Colonic mucosa (tissue), 4 donors: Measurements from ENCODE around the gene MEF2D. TPM values are rescaled to one million over a fixed set of nuclear protein-coding genes. Genes with fewer than 3 reads are reported as not detected.

Source experiments
- DNase-seq: peaks from one replicate; pipeline ENCODE4 v3.0.0-alpha.2; 2020
- H3K27ac ChIP-seq: fragments of 200-600 bp; one replicate; pipeline ENCODE4 v1.8.0; 2021
- H3K27me3 ChIP-seq: fragments of 200-600 bp; one replicate; pipeline ENCODE4 v1.8.0; 2021
- H3K36me3 ChIP-seq: fragments of 200-600 bp; one replicate; pipeline ENCODE4 v1.8.0; 2021
- H3K4me1 ChIP-seq: fragments of 200-600 bp; one replicate; pipeline ENCODE4 v1.8.0; 2021; ENCODE audit warnings: mild to moderate bottlenecking
- H3K4me3 ChIP-seq: fragments of 200-600 bp; one replicate; pipeline ENCODE4 v1.8.0; 2021
- H3K9ac ChIP-seq, 2 donors: one replicate each; pipeline ENCODE4 v1.7.0; 2013; ENCODE audit warnings: control low read depth in 2 of 2, low read depth in 2 of 2, low read length in 2 of 2
- H3K9me3 ChIP-seq: fragments of 200-600 bp; one replicate; pipeline ENCODE4 v1.8.0; 2021
- intact Hi-C: fragments of 100-400 bp; cut with DNase I; formaldehyde crosslinking; loops from one replicate; pipeline ENCODE4 v1.14.1; 2022
- total RNA-seq, 2 donors: library from RNA; stranded (reverse); fragmentation: NEBNext Ultra II Directional in 1 of 2; extraction: Animal tissue kit (Norgen Biotek cat#: 25700) in 1 of 2; gene quantifications; one replicate each; pipeline ENCODE4 v1.2.1, GENCODE V29; 2021
- TF ChIP-seq, protein P1 (sequence below): fragments of 200-600 bp; IDR thresholded peaks from one replicate; pipeline ENCODE4 v1.8.0; 2022; ENCODE audit warnings: antibody characterized with exemption, mild to moderate bottlenecking
- donor health status: healthy.
- donor health status: DM: no; HTN: no; CAD: no.
- donor health status: DM: no; HTN: no; CAD: no.

MEF2D gene
- total RNA-seq, 2 donors from 2014 or later = 32.3 to 49.9 TPM

DNA sequence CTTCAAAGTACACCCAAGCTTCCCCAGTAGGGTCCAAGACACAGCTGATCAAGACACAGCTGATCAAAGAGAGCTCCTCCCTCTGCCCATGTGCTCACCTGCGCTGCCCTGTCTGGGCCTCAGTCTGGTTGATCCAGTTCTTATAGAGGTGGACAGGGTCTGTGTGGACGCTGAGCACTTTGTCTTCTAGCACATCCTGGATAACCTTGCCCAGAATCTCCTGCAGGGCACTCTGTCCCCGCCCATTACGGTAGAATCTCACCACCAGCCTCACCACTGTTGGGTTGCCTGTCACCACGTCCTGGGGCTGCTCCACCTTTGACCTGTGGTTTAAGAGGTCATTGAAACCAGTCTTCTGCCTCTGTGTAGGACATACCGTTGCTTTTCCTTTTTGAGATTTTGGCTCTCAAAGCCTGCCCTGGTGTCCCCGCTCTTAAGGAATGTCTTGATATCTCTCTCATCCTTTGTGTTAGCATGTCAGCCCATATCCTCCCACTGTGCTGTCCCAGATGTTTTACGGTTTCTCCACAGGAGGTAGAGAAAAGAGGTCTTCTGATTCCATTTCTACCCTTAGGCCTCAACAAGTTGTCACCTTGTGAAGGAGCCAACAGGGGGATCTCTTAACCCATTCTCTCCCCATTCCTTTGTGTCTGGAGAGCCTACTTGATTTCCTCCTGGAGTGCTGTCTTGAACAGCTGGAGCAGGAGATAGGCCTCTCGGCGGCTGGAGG, 38.3 kb upstream of the MEF2D start:
- no peak for DNase-seq
- intact Hi-C loops = no loop called here
- Histone ChIP-seq H3K9ac (no peak overlapping the region), H3K4me3 (no peak overlapping the region), H3K4me1 (no peaks in the 10 kb centered on the region), H3K27ac (no peak overlapping the region), H3K36me3 (no peaks in the 10 kb centered on the region), H3K9me3 (no peaks in the 10 kb centered on the region), H3K27me3 (no peaks in the 10 kb centered on the region)
- TF ChIP-seq, protein P1, sequence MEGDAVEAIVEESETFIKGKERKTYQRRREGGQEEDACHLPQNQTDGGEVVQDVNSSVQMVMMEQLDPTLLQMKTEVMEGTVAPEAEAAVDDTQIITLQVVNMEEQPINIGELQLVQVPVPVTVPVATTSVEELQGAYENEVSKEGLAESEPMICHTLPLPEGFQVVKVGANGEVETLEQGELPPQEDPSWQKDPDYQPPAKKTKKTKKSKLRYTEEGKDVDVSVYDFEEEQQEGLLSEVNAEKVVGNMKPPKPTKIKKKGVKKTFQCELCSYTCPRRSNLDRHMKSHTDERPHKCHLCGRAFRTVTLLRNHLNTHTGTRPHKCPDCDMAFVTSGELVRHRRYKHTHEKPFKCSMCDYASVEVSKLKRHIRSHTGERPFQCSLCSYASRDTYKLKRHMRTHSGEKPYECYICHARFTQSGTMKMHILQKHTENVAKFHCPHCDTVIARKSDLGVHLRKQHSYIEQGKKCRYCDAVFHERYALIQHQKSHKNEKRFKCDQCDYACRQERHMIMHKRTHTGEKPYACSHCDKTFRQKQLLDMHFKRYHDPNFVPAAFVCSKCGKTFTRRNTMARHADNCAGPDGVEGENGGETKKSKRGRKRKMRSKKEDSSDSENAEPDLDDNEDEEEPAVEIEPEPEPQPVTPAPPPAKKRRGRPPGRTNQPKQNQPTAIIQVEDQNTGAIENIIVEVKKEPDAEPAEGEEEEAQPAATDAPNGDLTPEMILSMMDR = no peak

DNA sequence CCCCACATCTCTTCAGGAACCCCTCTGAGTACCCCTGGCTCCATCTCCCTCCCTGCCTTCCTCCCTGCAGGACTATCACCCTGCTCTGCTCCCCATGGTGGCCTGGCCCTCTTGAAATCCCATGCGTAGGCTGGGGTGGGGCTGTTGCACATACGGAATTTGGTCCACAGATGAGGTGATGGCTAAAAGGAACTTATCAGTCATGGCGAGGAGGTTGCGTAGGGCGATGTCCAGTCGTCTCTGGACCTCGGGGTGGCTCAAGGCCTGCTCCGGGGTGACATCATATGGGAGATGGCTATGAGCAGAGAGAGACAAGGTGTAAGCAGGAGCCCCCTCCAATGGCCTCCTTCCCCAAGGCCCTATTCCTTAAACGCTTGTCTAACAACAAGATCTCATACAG, 36.5 kb upstream of the MEF2D start:
- intact Hi-C loops = no loop called here
- no peaks in the 10 kb centered on the region for H3K4me1 ChIP-seq
- no peak overlapping the region for H3K9ac ChIP-seq
- no peak overlapping the region for H3K27ac ChIP-seq
- no peak for DNase-seq
- H3K9me3 ChIP-seq = no peaks in the 10 kb centered on the region
- no peak overlapping the region for H3K4me3 ChIP-seq
- H3K27me3 ChIP-seq = no peaks in the 10 kb centered on the region
- TF ChIP-seq, protein P1 = no peak
- H3K36me3 ChIP-seq = no peaks in the 10 kb centered on the region

DNA sequence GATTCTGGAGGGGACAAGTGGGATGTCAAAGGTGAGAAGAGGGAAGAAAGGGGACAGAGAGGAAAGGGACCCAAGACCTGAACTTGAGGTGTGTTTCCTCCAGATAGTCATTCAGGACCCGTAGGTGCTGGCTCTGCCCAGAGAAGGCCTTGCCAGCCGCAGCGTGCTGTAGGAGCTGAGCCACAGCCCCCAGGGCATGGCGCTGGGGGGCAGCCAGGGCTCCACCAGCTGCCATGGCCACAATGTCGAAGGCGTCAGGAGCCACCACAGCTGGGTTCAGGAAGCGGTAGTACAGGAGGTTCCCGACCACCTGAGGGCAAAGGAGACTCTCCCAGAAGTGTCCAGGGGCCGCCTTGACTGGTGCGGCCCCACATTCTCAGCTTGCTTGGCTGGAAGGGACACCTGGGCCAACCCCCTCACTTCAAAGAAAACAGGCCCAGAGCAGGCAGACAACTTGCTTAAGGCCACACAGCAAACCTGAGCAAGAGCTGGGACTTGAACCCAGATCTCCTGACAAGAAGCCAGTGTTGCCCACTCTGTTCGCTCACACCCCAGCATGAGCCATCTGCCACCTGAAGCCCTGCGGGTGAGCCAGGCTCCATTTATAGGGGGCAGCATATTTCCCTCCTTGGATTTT, 34.0 kb upstream of the MEF2D start:
- DNase-seq = no peak
- H3K9me3 ChIP-seq = no peaks in the 10 kb centered on the region
- no peaks in the 10 kb centered on the region for H3K36me3 ChIP-seq
- no peaks in the 10 kb centered on the region for H3K4me1 ChIP-seq
- no peak overlapping the region for H3K9ac ChIP-seq
- no peak overlapping the region for H3K4me3 ChIP-seq
- TF ChIP-seq, protein P1 = no peak
- no peak overlapping the region for H3K27ac ChIP-seq
- intact Hi-C loops = no loop called here
- H3K27me3 ChIP-seq = no peaks in the 10 kb centered on the region

DNA sequence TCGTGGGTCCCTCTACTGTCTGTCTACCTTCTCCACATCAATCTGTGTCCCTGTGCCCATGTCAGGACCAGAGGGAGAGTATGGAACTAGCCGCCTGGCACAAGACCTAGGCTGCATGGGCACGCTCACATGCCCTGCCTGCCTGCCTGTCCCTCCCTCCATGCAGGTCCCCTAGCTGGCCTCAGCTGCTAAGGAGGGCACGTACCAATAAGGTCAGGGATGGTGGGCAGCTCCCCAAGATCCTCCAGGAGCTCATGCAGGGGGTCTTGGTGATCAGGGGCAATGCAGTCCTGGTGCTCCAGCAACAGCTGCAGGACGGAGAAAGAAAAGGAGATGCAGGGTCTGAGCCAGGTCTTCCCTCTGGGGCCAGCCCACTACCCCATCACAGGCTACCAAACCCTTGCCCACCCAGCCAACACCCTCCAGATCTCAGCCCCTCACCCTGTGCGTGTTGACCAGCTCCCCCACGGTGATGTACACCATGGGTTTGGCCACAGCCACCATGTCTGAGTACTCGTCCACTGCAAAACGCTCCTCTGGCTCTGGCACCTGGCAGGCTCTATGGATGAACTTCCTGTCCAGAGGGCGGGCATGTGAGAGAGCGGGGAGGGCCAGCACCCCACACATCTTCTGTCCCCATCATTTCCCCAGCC, 33.1 kb upstream of the MEF2D start:
- intact Hi-C loops = no loop called here
- no peaks in the 10 kb centered on the region for H3K9me3 ChIP-seq
- H3K9ac ChIP-seq = no peak overlapping the region
- no peak overlapping the region for H3K27ac ChIP-seq
- TF ChIP-seq, protein P1 = no peak
- H3K36me3 ChIP-seq = no peaks in the 10 kb centered on the region
- DNase-seq = no peak
- no peaks in the 10 kb centered on the region for H3K27me3 ChIP-seq
- H3K4me3 ChIP-seq = no peak overlapping the region
- H3K4me1 ChIP-seq = no peaks in the 10 kb centered on the region

DNA sequence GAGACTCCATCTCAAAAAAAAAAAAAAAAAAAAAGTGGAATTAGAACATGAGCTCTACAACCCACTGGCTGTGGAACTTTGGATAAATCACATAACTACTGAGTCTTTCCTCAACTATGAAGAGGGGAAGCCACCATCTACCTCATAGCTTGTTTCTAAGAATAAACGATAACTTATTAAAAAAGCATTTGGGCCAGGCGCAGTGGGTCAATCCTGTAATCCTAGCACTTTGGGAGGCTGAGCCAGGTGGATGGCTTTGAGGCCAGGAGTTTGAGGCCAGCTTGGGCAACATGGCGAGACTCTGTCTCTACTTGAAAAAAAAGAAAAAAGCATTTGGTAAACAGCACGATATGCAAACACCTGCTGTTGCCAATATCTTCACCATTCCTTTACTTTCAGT, 31.8 kb upstream of the MEF2D start:
- Histone ChIP-seq H3K27ac (no peak overlapping the region), H3K4me1 (no peaks in the 10 kb centered on the region), H3K9me3 (no peaks in the 10 kb centered on the region), H3K4me3 (no peak overlapping the region), H3K9ac (no peak overlapping the region), H3K36me3 (no peaks in the 10 kb centered on the region), H3K27me3 (no peaks in the 10 kb centered on the region)
- TF ChIP-seq, protein P1 = no peak
- intact Hi-C loops = no loop called here
- DNase-seq = no peak
